Activated naive CD8-positive, alpha-beta T cell treated with anti-CD3 and anti-CD28 coated beads, Interleukin-2, amount 50 U/mL, for 24 hours (primary cell): ENCODE measurements around the gene ARSB.
"Not testable (repeated sequence)": the region's sequence is repeated elsewhere in the genome, so short reads cannot be mapped to it uniquely, and the experiment has no call there.

ENCODE experiments used
- ATAC-seq: fragments of 150-1000 bp; cut with Tn5 transposase; one replicate; pipeline ENCODE4 v1.10.0; 2021
- DNase-seq: peaks from one replicate; pipeline ENCODE4 v3.0.0; 2021
- H3K27ac Mint-ChIP-seq: one replicate; pipeline ENCODE4 v1.8.0; 2021; ENCODE audit warnings: mild to moderate bottlenecking, mixed read lengths
- H3K27me3 Mint-ChIP-seq: one replicate; pipeline ENCODE4 v1.8.0; 2021; ENCODE audit warnings: mixed read lengths
- H3K36me3 Mint-ChIP-seq: one replicate; pipeline ENCODE4 v1.8.0; 2021; ENCODE audit warnings: low read depth, mixed read lengths
- H3K4me1 Mint-ChIP-seq: one replicate; pipeline ENCODE4 v1.8.0; 2021; ENCODE audit warnings: mixed read lengths
- H3K4me3 Mint-ChIP-seq: one replicate; pipeline ENCODE4 v1.8.0; 2021; ENCODE audit warnings: mild to moderate bottlenecking, moderate library complexity, mixed read lengths
- H3K9me3 Mint-ChIP-seq: one replicate; pipeline ENCODE4 v1.8.0; 2021; ENCODE audit warnings: mixed read lengths

The ARSB gene

DNA sequence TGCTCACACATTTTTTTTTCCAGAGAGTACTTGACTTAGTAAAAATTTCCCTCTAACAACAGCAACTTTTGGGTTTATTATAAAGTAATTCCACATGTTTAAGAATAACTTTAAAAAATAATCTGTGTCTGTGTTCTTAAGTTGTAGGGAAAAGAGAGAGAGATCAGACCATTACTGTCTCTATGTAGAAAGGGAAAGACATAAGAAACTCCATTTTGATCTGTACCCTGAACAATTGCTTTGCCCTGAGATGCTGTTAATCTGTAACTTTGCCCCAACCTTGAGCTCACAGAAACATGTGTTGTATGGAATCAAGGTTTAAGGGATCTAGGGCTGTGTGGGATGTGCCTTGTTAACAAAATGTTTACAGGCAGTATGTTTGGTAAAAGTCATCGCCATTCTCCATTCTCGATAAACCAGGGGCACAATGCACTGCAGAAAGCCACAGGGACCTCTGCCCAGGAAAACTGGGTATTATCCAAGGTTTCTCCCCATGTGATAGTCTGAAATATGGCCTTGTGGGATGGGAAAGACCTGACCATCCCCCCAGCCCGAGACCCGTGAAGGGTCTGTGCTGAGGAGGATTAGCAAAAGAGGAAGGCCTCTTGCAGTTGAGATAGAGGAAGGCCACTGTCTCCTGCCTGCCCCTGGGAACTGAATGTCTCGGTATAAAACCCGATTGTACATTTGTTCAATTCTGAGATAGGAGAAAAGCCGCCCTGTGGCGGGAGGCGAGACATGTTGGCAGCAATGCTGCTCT lies 75.7 kb downstream of the ARSB start:
- DNase-seq, H3K27me3 Mint-ChIP-seq, ATAC-seq, H3K4me3 Mint-ChIP-seq, H3K27ac Mint-ChIP-seq, H3K9me3 Mint-ChIP-seq: not testable (repeated sequence)
- peaks cover 15% of the 10 kb centered on the region for H3K36me3 Mint-ChIP-seq
- peaks cover 30% of the 10 kb centered on the region for H3K4me1 Mint-ChIP-seq

DNA sequence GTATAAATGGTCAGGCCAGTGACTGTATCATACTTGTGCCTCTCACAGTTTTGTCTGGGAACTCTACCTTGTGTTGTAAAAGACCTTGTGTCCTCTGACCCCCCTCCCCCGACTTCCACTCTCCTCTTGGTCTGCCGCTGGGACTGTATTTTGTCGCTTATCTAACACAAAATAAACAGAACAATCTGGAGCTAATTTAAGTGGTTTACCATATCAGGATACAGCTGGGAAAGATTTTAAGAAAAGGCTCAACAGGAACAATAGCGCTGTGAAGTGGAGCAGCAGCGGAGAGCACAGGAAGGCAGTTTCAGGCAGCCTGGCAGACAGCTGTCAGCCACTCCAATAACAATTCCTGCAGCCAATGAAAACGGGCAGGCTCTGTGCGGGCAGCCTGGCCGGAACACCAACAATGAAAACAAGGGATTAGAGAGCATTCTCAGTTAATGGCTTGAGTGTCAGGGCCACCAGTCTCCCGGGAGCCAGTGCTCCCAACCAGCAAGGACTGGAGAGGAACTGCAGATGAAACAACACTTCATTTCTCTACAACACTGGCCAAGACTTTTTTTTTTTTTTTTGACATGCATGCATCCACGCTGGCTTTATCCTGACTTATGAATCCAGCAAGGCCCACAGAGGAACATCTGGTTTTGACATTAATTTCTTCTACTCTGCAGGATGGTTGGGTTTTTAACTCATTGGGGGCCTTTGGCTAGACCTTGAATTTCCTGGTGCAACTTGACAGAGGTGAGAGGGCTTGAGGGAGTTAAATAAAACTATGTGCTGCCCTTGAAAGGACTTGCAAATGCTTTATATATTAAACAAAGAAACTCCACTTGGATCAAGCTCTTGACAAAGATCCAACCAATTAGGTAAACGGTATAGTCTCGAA lies 76.7 kb downstream of the ARSB start:
- Mint-ChIP-seq H3K4me1 (peaks cover 30% of the 10 kb centered on the region), H3K27ac (no peak overlapping the region)
- DNase-seq: no peak

DNA sequence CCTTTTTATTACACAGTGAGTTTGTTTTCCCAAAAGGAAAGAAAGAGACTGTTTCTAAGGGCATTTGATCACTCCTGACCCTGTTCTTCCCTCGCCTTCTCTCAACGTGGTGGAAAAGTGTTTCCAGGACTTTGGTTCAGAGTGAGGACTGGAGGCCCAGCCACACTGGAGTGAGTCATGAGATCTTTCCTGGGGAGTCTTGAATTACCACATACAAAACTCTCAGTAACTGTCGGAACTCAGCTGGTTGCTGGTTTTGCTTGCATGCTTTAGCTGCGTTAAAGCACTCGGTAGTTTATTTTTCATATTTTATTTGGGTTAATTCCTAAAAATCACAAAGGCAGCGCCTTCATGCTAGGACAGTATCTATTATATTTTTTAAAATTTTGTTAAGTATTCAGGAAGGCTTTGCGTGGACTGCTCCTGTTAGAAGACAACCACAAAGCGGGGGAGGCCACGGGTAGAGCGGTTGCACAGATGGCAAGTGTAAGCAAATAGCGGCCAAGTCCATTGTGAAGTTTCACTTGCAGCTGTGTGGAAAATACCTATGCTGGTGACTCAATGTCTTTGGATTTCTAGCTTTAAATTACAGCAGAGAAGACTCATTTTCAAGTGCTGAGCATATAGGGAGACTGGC lies 77.7 kb downstream of the ARSB start:
- no peaks in the 10 kb centered on the region for H3K27me3 Mint-ChIP-seq
- peaks cover 15% of the 10 kb centered on the region for H3K36me3 Mint-ChIP-seq
- ATAC-seq (peak; percentile 36), DNase-seq (no peak)
- peaks cover 2% of the 10 kb centered on the region for H3K9me3 Mint-ChIP-seq
- peak overlapping the region; percentile 47 for H3K27ac Mint-ChIP-seq
- no peak overlapping the region for H3K4me3 Mint-ChIP-seq
- peaks cover 30% of the 10 kb centered on the region for H3K4me1 Mint-ChIP-seq

More for the DNA sequence above, 76.7 kb downstream of the ARSB start:
- Mint-ChIP-seq H3K4me3 (no peak overlapping the region), H3K36me3 (peaks cover 15% of the 10 kb centered on the region), H3K27me3 (no peaks in the 10 kb centered on the region), H3K9me3 (no peaks in the 10 kb centered on the region)
- no peak for ATAC-seq

DNA sequence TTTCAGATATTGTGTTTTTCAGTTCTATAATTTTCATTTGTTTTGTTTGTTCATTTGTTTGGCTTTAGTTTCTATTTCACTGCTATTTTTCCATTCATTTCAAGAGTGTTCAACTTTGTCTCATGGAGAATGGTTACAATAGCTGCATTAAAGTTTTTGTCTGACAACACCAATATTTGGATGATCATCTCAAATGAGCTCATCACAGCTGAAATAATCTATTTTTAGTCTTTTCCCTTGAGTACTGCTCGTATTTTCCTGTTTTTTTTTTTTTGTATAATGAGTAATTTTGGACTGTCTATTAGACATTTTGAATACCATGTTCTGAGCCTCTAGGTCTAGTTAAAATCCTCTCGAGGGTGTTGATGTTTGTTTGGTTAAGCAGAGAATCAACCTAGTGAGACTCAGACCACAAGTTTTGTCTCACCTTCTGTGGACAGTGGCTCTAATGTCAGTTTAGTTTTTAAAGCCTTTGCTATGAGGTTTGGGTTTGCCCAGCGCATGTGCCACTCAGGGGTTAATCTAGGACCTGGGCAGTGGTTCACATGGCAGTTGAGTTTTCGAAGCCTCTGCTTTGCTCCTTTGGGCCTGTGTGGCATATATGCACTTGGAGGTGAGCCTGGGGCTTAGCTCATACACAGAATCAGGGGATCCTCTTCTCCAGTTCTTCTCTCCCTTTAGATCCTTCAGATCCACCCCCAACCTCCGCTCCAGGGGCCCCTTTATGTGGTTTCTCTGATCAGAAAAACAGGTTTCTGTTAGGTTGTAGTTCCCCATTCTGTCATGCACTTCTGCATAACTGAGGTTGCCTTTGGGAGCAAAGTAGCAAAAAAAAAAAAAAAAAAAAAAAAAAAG lies 79.8 kb downstream of the ARSB start:
- H3K27me3 Mint-ChIP-seq: no peaks in the 10 kb centered on the region
- H3K27ac Mint-ChIP-seq: no peak overlapping the region
- ATAC-seq: no peak
- H3K4me1 Mint-ChIP-seq: peaks cover 30% of the 10 kb centered on the region
- H3K4me3 Mint-ChIP-seq: no peak overlapping the region
- no peak for DNase-seq
- peaks cover 7% of the 10 kb centered on the region for H3K9me3 Mint-ChIP-seq
- peaks cover 15% of the 10 kb centered on the region for H3K36me3 Mint-ChIP-seq

DNA sequence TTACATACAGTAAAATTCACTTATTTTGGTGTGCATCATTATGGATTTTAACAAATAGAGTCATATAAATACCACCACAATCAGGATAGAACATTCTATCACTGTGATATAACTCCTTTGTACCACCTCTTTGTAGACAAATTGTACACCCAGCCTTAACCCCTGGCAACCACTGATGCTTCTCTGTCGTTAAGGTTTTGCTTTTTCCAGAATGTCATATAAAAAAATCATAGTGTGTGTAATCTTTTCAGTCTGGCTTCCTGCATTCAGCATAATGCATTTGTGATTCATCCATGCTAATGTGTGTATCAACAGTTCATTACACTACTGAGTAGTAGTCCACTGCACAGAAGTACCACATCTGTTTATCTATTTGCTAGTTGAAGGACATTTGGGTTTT lies 81.2 kb downstream of the ARSB start:
- peaks cover 21% of the 10 kb centered on the region for H3K36me3 Mint-ChIP-seq

DNA sequence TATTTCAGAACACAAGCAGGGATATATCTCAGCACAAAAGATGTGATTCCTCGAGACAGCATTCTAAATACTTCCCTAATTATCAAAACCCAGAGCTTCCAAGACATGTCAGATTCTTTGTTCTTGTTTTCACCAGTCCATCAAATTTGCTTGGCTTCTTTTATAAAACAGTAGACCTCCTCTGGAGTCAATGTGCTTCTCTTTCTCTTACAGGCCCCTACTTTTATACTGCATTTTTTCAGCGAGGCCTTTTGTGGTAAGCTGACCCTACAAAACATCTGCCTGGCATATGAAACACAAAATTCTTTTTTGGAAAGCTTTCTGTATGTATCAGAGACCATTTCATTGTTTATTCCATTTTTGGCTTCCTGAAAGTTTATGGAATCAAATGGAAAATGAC lies 81.8 kb downstream of the ARSB start:
- H3K9me3 Mint-ChIP-seq: peaks cover 20% of the 10 kb centered on the region
- H3K36me3 Mint-ChIP-seq: peaks cover 21% of the 10 kb centered on the region

More for the DNA sequence above, 81.2 kb downstream of the ARSB start:
- peaks cover 18% of the 10 kb centered on the region for H3K9me3 Mint-ChIP-seq
- no peak overlapping the region for H3K4me3 Mint-ChIP-seq
- ATAC-seq (no peak), DNase-seq (no peak)
- peaks cover 28% of the 10 kb centered on the region for H3K4me1 Mint-ChIP-seq
- no peaks in the 10 kb centered on the region for H3K27me3 Mint-ChIP-seq
- no peak overlapping the region for H3K27ac Mint-ChIP-seq

DNA sequence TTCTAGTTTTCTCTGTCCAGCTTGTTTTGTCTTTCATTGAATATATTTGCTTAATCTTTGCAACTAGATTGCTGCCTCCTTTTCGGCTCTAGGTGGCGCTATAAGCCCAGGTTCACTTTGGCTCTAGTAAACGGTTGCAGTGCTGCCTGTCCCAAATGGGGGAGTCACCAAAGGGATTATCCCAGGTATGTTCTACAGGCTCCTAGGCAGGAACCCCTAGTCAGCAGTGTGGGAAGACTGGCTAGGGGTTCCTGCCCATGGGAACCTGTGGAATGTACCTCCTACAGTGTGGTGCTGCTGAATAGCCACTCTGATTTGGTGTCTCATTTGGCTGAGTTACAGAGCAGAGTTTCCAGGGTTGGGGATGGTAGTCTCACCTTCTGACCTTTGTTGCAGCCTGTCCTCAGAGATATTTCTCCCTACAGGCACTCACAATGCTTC lies 85.2 kb downstream of the ARSB start:
- Mint-ChIP-seq H3K27me3 (no peaks in the 10 kb centered on the region), H3K4me3 (no peak overlapping the region), H3K4me1 (no peaks in the 10 kb centered on the region), H3K36me3 (peaks cover 15% of the 10 kb centered on the region), H3K9me3 (peaks cover 20% of the 10 kb centered on the region), H3K27ac (no peak overlapping the region)
- ATAC-seq (no peak), DNase-seq (peak; percentile 10)

More for the DNA sequence above, 81.8 kb downstream of the ARSB start:
- no peaks in the 10 kb centered on the region for H3K27me3 Mint-ChIP-seq
- H3K4me1 Mint-ChIP-seq: peaks cover 23% of the 10 kb centered on the region
- no peak overlapping the region for H3K4me3 Mint-ChIP-seq
- no peak overlapping the region for H3K27ac Mint-ChIP-seq
- ATAC-seq (no peak), DNase-seq (no peak)

DNA sequence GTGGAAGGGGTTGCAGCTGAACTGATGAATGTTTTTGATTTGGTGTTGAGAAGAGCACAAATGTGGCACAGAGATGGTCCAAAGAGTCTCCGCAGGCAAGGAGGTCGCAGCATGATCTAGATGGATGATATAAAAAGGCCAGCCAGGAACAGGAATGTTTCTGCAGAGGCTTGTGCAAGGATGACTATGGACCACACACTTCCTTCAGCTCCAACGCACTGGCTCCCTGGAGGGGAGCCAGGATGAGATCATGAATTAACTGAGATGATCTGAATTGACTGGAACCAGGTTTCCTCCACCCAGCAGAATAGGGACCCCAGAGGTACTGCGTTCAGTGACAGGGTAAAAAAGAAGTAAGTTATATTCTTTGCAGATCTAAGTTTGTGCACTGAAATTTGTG lies 89.0 kb downstream of the ARSB start:
- H3K9me3 Mint-ChIP-seq: peaks cover 16% of the 10 kb centered on the region
- H3K27me3 Mint-ChIP-seq: no peaks in the 10 kb centered on the region
- no peak for ATAC-seq
- peaks cover 26% of the 10 kb centered on the region for H3K36me3 Mint-ChIP-seq
- peaks cover 4% of the 10 kb centered on the region for H3K4me1 Mint-ChIP-seq
- H3K27ac Mint-ChIP-seq: no peak overlapping the region
- no peak for DNase-seq
- no peak overlapping the region for H3K4me3 Mint-ChIP-seq

DNA sequence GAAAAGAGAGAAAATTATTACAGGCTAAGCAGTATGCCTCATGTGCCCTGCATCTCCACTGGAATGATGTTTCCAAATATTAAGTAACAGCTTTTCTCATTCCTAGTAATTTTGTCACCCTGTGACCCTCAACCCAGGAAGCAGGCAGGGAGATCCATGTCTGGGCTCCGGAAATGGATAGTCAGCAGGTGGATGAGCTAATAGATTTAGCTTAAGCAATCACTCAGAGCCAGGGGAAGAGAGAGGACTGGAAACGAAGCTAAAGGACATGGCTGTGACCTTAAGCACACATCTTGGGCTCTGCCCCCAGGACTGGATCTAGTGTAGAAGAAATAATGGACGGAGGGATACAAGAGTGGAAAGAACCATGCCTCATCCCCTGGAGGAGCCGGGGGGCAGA lies 89.5 kb downstream of the ARSB start:
- ATAC-seq (no peak), DNase-seq (no peak)
- Mint-ChIP-seq H3K36me3 (peaks cover 23% of the 10 kb centered on the region), H3K4me3 (no peak overlapping the region), H3K4me1 (peaks cover 4% of the 10 kb centered on the region), H3K27me3 (no peaks in the 10 kb centered on the region), H3K9me3 (peaks cover 12% of the 10 kb centered on the region), H3K27ac (no peak overlapping the region)

DNA sequence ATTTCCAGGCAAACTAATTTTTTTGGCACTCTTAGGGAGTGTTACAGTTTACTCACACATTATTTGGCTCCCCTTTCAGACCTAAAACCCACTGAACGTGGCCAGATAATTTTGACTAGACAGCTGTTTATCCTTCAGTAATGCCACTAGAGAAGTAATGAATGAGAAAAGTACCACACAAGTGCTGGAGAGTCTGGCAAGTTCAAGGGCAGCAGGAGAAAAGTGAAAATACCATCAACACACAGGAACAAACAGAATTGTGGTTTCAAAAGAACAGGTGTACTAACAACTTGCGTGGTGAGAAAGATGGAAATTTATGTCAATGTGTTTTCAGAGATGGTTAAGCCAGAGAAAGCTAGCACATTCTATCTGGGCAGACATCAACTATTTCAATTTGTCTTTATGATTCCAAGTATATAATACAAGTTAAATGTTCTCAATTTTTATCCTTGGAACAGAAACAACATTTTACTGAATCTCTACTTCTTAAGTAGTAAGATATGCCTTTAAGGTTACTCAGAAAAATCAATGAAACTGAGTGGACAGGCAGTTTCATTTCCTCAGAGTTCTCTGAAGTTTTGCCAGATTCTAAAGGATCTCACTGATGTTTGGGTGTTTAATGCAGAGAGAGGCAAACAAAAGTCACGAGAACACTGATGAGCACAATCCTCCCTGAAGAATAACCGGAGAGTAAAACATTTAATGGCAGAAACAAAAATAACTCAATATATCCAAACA lies 91.0 kb downstream of the ARSB start:
- Mint-ChIP-seq H3K9me3 (peaks cover 4% of the 10 kb centered on the region), H3K4me1 (peaks cover 4% of the 10 kb centered on the region), H3K4me3 (no peak overlapping the region), H3K36me3 (peaks cover 16% of the 10 kb centered on the region), H3K27me3 (no peaks in the 10 kb centered on the region), H3K27ac (no peak overlapping the region)
- no peak for DNase-seq
- ATAC-seq: no peak

DNA sequence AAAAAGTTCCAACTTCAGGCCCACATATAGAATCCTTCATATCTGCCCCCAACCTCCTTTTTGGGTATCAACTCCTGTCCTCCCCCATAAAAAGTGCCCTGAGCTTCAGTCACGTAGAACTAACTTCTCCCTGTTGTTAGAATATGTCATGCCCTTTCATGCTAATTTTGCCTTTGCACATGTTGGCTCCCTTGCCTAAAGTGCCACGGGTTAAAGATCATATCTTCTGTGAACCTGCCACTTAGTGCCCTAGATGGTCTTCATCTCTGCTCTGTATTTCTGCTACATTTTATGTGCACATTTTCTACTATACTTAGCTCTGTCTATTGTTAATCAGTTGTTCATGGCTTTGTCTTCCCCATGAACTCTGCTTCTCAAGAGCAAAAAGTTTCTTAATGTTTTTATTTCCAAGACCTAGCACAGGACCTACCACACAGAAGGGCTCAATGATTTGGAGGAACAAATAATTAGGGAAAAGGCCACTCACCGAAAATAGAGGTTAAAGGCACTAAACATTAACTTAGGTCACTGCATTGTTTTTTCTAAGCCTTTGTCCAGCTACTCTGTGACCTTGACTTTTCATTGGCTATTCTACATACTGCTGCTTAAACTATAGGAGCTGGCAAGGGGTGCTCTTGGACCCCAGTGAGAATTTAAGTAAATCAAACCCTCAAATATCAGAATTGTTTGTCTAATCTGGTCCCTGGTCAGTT lies 94.3 kb downstream of the ARSB start:
- Mint-ChIP-seq H3K4me3 (no peak overlapping the region), H3K4me1 (peaks cover 27% of the 10 kb centered on the region), H3K27ac (no peak overlapping the region)

DNA sequence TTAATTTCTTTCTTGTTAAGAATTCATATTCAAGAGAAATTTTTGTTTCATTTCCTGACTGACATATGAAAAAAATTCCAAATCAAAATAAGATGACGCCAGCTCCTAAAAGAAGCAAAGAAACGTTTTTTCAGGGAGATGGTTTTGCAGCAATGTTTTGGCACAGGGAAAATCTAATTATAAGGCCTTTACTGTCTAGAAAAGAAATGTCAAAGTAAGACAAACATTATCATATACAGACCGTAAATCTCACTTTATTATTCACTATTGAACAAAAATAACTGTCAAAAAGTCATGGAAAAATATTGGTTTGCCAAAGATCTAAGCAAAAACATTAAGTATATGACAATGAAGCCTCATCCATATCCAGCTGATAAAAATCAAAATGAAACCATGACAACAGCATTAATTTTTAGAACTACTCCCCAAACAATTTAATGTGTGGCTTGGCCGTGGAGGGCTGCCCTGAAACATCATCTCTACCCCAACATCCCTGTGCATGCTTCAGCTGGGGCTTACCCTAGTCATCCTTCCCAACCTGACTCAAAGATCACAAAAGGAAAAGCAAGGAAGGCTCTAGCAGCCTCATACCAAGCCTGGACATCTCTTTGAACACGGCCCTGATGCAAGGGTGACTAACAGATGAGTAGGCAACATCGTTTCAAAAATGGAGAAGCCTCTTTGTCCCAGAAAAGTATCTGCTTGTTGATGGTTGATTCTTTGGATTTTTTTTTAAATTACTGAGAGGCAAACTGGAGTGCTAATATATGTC lies 95.6 kb downstream of the ARSB start:
- no peaks in the 10 kb centered on the region for H3K27me3 Mint-ChIP-seq
- peaks cover 27% of the 10 kb centered on the region for H3K4me1 Mint-ChIP-seq
- H3K9me3 Mint-ChIP-seq: no peaks in the 10 kb centered on the region
- DNase-seq (no peak), ATAC-seq (no peak)
- no peak overlapping the region for H3K27ac Mint-ChIP-seq
- H3K36me3 Mint-ChIP-seq: peaks cover 15% of the 10 kb centered on the region
- H3K4me3 Mint-ChIP-seq: no peak overlapping the region

More for the DNA sequence above, 94.3 kb downstream of the ARSB start:
- ATAC-seq (no peak), DNase-seq (no peak)
- Mint-ChIP-seq H3K9me3 (no peaks in the 10 kb centered on the region), H3K27me3 (no peaks in the 10 kb centered on the region), H3K36me3 (peaks cover 14% of the 10 kb centered on the region)
